Activated CD4-positive, CD25-positive, alpha-beta regulatory T cell treated with anti-CD3 and anti-CD28 coated beads, Interleukin-2, amount 50 U/mL, for 16 hours (primary cell): ENCODE measurements around the gene FBH1.
"Not testable (repeated sequence)": the region's sequence is repeated elsewhere in the genome, so short reads cannot be mapped to it uniquely, and the experiment has no call there.

Source experiments
- DNase-seq: peaks from one replicate; pipeline ENCODE4 v3.0.0-alpha.2; 2020; ENCODE audit warnings: low read depth, low spot score

Gene FBH1

GRCh38 chr10:5876181-5876768 lies 13.8 kb upstream of the FBH1 start:
- DNase-seq, result no peak

- not testable (repeated sequence) for DNase-seq
These were observed 13.0 kb upstream of the FBH1 start for GRCh38 chr10:5877041-5877440.

DNA sequence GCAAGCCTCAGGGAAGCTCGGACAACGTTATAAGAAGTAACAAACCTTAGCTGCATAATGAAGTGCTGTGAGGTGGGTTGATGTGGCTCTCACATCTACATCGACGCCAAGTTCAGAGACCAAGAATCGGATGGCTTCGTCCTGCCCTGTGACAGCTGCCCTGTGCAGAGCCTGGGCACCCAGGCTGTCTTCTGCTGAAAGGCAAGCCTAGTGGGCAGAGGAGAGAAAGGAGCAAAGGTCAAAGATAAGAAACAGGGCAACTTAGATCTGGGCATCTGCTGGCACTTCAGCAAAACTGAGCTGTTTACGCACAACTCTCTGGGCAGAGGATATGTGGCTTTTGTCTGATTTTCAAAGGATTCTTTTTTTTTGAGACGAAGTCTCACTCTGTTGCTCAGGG lies 7.1 kb upstream of the FBH1 start:
- no peak for DNase-seq

GRCh38 chr10:5885619-5886018 lies 4.4 kb upstream of the FBH1 start:
- DNase-seq, result no peak

DNA sequence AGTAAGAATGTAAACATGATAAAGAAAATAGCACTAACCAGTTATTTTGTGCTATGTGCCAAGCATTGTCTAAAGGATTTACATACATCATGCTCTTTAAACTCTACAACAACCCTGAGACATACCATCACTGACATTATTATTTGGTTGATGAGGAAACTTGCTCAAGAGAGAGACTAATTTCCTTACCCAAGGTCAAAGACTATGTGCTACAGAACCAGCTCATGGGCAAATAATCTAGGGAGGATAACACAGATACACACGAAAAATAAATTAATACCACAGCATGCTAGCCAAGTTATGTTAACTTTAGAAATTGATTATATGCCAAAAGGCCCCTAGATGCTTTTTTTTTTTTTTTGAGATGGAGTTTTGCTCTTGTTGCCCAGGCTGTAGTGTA lies 3.0 kb upstream of the FBH1 start:
- DNase-seq, result no peak

GRCh38 chr10:5887641-5888040 lies 2.4 kb upstream of the FBH1 start:
- DNase-seq, result no peak

DNA sequence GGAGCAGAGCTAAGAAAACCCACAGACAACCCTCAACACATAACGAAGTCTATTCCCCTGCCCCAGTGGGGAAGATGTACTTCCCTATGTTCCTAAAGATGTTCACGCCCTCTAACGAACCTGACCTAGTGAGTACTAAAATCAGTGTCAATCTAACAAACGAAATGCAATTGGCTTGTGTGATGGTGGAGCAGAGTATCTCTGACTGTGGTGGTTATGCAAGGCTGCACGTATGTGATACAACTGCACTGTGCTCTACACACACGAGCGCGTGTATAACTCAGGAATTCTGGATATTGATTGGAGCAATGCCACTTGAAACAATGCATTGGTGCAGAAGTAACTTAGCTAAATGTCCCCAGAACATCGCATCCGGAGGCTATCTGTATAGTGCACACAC lies 1.7 kb upstream of the FBH1 start:
- DNase-seq, result no peak

- DNase-seq, result no peak
These were observed 1.0 kb upstream of the FBH1 start for GRCh38 chr10:5888843-5889623.

- DNase-seq, result no peak
These were observed 441 bp downstream of the FBH1 start for GRCh38 chr10:5890452-5890915.

GRCh38 chr10:5891009-5891408 lies 966 bp downstream of the FBH1 start:
- no peak for DNase-seq

- DNase-seq, result no peak
These were observed 2.0 kb downstream of the FBH1 start for GRCh38 chr10:5892007-5892406.

DNA sequence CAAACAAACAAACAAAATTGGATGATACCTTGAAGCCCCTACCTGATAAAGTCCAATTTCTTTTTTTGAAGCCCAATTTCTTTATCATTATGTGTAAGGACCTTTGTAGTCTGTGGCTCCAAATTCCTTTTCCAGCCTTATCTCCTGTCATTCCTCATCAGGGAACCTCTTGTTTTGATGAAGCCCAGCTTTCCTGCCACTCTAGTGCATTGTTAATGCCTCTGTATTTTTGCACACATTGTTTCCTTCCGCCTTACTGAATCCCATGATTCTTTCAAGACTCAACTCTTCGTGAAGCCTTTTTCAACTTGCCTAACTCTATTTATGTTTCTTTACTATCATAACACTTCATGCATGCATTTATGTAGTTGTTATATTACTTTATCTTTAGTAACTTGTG lies 3.3 kb downstream of the FBH1 start:
- no peak for DNase-seq

DNA sequence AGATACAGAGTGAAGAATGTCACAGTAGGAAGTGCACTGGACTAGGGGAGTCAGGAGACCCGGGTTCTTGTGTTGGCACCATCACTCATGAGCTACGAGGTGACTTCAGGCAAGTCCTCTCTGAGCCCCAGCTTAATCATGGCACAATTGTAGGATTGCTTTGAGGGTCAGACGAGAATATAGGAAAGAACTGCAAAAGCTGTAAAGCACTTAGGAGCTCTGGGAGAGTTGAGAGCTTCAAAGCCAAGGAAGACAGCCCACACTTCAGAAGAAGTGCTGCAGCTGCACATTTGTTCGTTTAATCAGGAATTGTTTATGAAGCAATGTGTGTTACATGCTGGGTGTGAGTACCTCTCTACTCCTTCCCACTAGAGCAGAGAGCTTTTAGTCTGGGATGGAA lies 4.4 kb downstream of the FBH1 start:
- DNase-seq, result no peak

GRCh38 chr10:5894873-5895272 lies 4.8 kb downstream of the FBH1 start:
- no peak for DNase-seq

GRCh38 chr10:5895365-5895764 lies 5.3 kb downstream of the FBH1 start:
- no peak for DNase-seq

GRCh38 chr10:5895804-5896203 lies 5.8 kb downstream of the FBH1 start:
- DNase-seq, result no peak

DNA sequence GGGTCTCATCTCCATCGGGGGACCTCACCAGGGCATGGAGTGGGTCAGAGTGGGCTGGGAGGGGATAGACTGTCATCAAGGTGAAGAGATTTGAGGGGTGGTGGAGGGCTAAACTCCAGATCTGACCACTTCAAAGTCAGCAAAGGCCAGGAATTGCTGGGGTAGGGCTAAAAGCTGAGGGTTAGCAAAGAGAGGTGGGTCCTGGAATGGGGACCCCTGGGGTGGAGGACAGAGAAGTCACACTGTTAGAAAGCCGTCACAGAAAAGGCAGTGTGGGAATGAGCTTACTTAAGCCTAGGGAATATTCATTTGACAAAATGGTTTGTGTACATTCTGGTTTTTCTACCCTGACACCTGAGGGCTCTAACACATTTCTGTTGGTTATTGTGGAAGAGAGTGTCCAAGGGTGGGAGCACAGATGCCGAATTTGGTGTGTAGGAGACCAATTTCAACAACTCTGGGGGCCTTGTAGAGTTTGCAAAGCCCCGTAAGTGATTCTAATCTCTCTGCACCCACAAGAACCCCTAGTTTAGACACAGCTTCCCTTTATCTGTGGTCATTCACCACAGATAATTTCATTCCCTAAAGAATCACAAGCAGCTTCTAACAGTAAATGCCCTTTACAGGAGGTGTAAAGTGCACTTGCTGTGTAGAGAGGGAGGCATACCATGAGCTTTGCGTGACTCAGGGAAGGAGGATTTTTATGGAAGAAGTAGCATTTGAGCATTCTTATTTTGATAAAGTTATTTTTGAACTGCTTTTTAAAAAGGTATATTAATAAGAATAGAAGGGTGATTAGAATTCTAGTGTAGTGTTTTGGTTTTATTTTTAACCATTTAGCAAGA lies 6.4 kb downstream of the FBH1 start:
- no peak for DNase-seq

DNA sequence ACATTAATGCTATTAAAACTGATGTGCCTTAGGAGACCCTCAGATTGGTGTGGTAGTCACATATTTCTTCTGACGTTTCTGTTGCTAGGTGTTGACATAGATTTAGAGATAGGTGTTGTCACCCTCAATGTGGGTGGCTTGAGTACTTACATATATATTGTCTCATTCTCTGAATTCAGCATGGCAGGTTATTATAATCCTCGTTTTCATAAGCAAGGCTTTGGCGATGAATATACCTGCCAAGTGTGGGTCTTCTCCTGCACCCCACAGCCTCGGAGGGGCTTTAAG lies 7.0 kb downstream of the FBH1 start:
- no peak for DNase-seq

DNA sequence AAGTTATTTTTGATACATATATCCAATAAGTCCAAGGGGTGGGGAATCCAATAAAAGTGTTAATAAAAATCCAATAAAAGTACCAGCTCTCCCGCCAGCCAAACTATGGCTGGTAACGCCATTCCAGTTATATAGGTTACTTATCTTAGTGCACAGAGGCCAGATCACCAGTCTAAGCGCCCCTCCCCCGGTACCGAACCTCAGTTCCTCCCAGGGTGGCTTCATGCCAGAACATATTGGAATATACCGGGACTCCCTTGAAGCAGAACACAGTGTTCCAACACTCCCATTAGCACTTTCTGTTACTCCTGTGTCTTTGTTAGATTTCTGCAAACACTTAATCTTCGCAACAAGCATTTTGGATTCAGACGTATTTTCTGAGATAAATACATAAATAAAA lies 7.5 kb downstream of the FBH1 start:
- no peak for DNase-seq

GRCh38 chr10:5898163-5898562 lies 8.1 kb downstream of the FBH1 start:
- no peak for DNase-seq

- no peak for DNase-seq
These were observed 10.2 kb downstream of the FBH1 start for GRCh38 chr10:5900247-5900646.

DNA sequence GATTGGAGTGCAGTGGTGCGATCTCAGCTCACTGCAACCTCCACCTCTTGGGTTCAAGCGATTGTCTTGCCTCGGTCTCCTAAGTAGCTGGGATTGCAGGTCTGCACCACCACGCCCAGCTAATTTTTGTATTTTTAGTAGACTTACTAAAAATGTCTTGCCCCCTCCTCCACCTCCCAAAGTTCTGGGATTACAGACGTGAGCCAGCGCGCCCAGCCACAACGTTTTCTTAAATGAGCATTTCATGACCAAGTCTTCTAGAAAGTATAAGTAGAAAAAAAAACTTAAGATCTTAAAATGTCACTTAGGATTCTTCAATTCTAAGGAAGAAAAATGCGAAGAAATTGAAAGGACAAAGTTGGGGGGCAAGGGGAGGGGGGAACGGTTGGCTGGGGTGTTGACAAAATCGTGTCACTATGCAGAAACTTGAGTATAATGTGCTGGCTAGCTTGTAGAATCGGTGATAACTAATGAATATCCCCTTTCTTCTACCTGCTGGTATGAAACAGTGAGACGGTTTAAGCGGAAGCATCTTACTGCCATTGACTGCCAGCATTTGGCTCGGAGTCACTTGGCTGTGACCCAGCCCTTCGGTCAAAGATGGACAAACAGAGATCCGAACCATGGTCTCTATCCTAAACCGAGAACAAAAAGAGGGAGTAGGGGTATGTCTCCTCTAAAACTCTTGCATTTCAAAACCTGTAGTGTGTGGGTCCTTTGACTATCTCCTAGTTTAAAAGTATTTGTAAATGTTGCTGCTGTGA lies 12.7 kb downstream of the FBH1 start:
- DNase-seq, result no peak
